Measurements from ENCODE around the gene KDM1A. TPM values are rescaled to one million over a fixed set of nuclear protein-coding genes. Genes with fewer than 3 reads are reported as not detected.

The KDM1A gene
- total and polyA plus RNA-seq, 4 donors, result 16.4 to 73.0 (median 33.8) TPM

DNA sequence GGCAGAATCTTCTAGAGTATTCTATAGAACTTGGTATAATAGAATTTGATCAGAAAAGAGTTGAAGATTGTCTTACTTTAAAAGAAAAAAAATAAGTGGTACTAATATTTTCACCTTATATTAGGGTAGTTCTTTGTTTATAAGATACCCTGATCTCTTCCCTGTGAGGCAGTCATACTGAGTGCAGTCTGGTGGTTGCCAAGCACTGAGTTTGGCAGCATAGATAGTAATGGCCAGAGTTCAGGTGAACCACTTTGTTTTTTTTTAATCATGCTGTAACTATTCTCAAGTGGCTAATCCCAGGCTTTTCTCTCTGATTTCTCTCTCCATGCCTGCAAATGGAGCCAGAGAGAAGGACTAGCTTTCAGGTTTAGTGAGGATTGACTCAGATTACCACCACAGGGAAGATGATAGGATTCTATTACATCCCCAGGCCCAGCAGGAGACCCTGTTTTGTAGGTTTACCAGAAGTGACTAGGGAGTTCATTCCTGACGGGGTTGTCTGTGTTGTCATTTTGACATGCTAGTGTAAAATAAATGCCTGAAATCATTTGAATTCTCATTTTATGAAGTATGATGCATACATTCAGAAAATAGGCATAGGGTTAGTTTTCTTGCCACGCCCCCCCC lies 16.7 kb downstream of the KDM1A start:
- no peak overlapping the region for H3K9ac ChIP-seq (ENCODE audit: insufficient read depth in 1 of 2, low read length in 2 of 2)
- H3K36me3 ChIP-seq (ENCODE audit: control insufficient read depth in 4 of 4, insufficient read depth in 4 of 4, low read length in 4 of 4), result no peaks in the 10 kb centered on the region
- H3K27me3 ChIP-seq (ENCODE audit: control insufficient read depth in 3 of 3, insufficient read depth in 3 of 3, low read length in 2 of 3), result no peaks in the 10 kb centered on the region
- ATAC-seq (ENCODE audit: insufficient read depth, low FRiP score), result no peak
- H3K4me1 ChIP-seq (ENCODE audit: control insufficient read depth in 5 of 5, insufficient read depth in 5 of 5, low read length in 5 of 5), result peaks cover 0 to 8% (median 0%) of the 10 kb centered on the region in 5 donors
- WGBS, 2 donors, result 93 to 97% methylated on average over 2 of the region's 2 CpGs
- no peaks in the 10 kb centered on the region for H3K9me3 ChIP-seq (ENCODE audit: control insufficient read depth in 4 of 4, insufficient read depth in 3 of 4, low read length in 3 of 4)
- DNase-seq, result no peak
- TF ChIP-seq, protein P1, sequence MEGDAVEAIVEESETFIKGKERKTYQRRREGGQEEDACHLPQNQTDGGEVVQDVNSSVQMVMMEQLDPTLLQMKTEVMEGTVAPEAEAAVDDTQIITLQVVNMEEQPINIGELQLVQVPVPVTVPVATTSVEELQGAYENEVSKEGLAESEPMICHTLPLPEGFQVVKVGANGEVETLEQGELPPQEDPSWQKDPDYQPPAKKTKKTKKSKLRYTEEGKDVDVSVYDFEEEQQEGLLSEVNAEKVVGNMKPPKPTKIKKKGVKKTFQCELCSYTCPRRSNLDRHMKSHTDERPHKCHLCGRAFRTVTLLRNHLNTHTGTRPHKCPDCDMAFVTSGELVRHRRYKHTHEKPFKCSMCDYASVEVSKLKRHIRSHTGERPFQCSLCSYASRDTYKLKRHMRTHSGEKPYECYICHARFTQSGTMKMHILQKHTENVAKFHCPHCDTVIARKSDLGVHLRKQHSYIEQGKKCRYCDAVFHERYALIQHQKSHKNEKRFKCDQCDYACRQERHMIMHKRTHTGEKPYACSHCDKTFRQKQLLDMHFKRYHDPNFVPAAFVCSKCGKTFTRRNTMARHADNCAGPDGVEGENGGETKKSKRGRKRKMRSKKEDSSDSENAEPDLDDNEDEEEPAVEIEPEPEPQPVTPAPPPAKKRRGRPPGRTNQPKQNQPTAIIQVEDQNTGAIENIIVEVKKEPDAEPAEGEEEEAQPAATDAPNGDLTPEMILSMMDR (IDR thresholded peaks at IDR 0.05; ENCODE audit: control extremely low read depth, extremely low read depth), result no peak
- H3K27ac ChIP-seq (ENCODE audit: low read depth in 1 of 2, low read length in 1 of 2), result no peak overlapping the region
- no peak overlapping the region for H3K4me3 ChIP-seq

DNA sequence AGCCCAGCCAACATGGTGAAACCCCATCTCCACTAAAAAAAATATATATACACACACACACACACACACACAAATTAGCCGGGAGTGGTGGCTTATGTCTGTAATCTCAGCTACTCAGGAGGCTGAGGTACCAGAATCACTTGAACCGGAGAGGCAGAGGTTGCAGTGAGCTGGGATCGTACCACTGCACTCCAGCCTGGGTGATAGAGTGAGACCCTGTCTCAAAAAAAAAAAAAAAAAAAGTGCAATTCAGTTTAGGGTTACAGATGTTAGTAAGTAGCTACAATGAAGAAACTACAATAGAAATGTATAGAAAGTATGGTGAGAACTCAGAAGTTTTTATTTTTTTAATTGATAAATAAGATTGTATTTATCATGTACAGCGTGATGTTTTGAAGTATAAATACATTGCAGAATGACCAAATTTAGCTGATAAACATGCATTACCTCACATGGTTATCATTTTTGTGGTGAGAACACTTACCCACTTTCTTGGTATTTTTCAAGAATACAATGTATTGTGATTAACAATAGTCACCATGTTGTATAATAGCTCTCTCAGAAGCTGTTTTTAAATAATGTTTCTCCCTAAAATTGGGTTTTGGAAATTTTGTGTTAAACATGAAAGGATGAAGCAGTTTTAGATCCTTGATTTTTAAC lies 17.9 kb downstream of the KDM1A start:
- Histone ChIP-seq H3K9ac (ENCODE audit: insufficient read depth in 1 of 2, low read length in 2 of 2) (no peak overlapping the region), H3K4me3 (no peak overlapping the region), H3K9me3 (ENCODE audit: control insufficient read depth in 4 of 4, insufficient read depth in 3 of 4, low read length in 3 of 4) (no peaks in the 10 kb centered on the region), H3K4me1 (ENCODE audit: control insufficient read depth in 5 of 5, insufficient read depth in 5 of 5, low read length in 5 of 5) (peaks cover 0 to 8% (median 0%) of the 10 kb centered on the region in 5 donors), H3K27ac (ENCODE audit: low read depth in 1 of 2, low read length in 1 of 2) (no peak overlapping the region), H3K36me3 (ENCODE audit: control insufficient read depth in 4 of 4, insufficient read depth in 4 of 4, low read length in 4 of 4) (no peaks in the 10 kb centered on the region), H3K27me3 (ENCODE audit: control insufficient read depth in 3 of 3, insufficient read depth in 3 of 3, low read length in 2 of 3) (no peaks in the 10 kb centered on the region)
- no peak for ATAC-seq (ENCODE audit: insufficient read depth, low FRiP score)
- TF ChIP-seq, protein P1 (IDR thresholded peaks at IDR 0.05; ENCODE audit: control extremely low read depth, extremely low read depth), result no peak
- DNase-seq, result no peak
- 92 to 96% methylated on average over 4 of the region's 4 CpGs for WGBS, 2 donors

DNA sequence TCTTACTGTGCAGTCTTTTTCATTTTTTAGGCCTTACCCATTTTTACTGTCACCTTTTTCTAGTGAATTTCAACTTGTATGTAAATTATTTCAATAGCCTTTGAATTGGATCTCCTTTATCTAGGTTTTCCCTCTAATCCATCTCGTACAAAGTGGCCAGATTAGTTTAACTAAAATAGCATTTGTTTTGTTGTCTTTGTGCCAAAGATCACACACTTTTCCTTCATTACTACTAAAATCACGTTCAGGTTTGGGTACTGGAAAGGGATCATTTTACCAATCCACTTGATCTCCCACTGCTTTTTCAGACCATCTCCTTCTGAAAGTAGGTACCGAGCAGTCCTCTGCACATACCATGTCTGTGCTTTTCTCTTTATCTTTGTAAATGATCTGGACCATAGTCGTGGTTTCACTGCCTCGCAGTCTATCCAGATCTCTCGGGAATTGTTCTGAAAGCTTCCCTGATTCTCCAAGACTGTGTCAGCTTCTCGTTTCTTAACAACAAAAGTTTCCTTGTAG lies 20.1 kb downstream of the KDM1A start:
- H3K27me3 ChIP-seq (ENCODE audit: control insufficient read depth in 3 of 3, insufficient read depth in 3 of 3, low read length in 2 of 3), result no peaks in the 10 kb centered on the region
- no peak overlapping the region for H3K27ac ChIP-seq (ENCODE audit: low read depth in 1 of 2, low read length in 1 of 2)
- no peaks in the 10 kb centered on the region for H3K36me3 ChIP-seq (ENCODE audit: control insufficient read depth in 4 of 4, insufficient read depth in 4 of 4, low read length in 4 of 4)
- TF ChIP-seq, protein P1 (IDR thresholded peaks at IDR 0.05; ENCODE audit: control extremely low read depth, extremely low read depth), result no peak
- 72 to 83% methylated on average over 7 of the region's 7 CpGs for WGBS, 2 donors
- no peak overlapping the region for H3K4me3 ChIP-seq
- no peak for DNase-seq
- H3K4me1 ChIP-seq (ENCODE audit: control insufficient read depth in 5 of 5, insufficient read depth in 5 of 5, low read length in 5 of 5), result peaks cover 0 to 13% (median 0%) of the 10 kb centered on the region in 5 donors
- H3K9ac ChIP-seq (ENCODE audit: insufficient read depth in 1 of 2, low read length in 2 of 2), result no peak overlapping the region
- no peaks in the 10 kb centered on the region for H3K9me3 ChIP-seq (ENCODE audit: control insufficient read depth in 4 of 4, insufficient read depth in 3 of 4, low read length in 3 of 4)
- no peak for ATAC-seq (ENCODE audit: insufficient read depth, low FRiP score)

Measured in lung (tissue), 12 donors.